NCI-H2196 treated with DMSO at 0.1 percent for 48 hours (cell line): ENCODE data around the gene NRG3.

Source experiments
- DNase-seq: peaks from one replicate; lab custom pipeline; 2025; ENCODE audit not compliant: unreplicated experiment; lab: John Stamatoyannopoulos, UW

NRG3 gene

GRCh38 chr10:82453678-82454293, 578.8 kb downstream of the NRG3 start:
- no peak for DNase-seq

GRCh38 chr10:82462910-82463551, 588.0 kb downstream of the NRG3 start:
- DNase-seq, result no peak

- DNase-seq, result no peak
Measured at GRCh38 chr10:82463614-82464013, 588.6 kb downstream of the NRG3 start.

- DNase-seq, result no peak
Measured at GRCh38 chr10:82464191-82464818, 589.3 kb downstream of the NRG3 start.

GRCh38 chr10:82464966-82465365, 590.0 kb downstream of the NRG3 start:
- no peak for DNase-seq

- DNase-seq, result no peak
Measured at GRCh38 chr10:82468453-82468852, 593.5 kb downstream of the NRG3 start.

- no peak for DNase-seq
Measured at GRCh38 chr10:82472406-82473335, 597.7 kb downstream of the NRG3 start.

GRCh38 chr10:82477776-82478175, 602.8 kb downstream of the NRG3 start:
- no peak for DNase-seq

GRCh38 chr10:82492647-82493046, 617.7 kb downstream of the NRG3 start:
- no peak for DNase-seq

GRCh38 chr10:82496114-82496513, 621.1 kb downstream of the NRG3 start:
- no peak for DNase-seq

GRCh38 chr10:82497439-82497838, 622.4 kb downstream of the NRG3 start:
- DNase-seq, result no peak

- no peak for DNase-seq
Measured at GRCh38 chr10:82498976-82499375, 624.0 kb downstream of the NRG3 start.

GRCh38 chr10:82505009-82505408, 630.0 kb downstream of the NRG3 start:
- DNase-seq, result no peak

- no peak for DNase-seq
Measured at GRCh38 chr10:82506680-82507376, 631.8 kb downstream of the NRG3 start.

- DNase-seq, result no peak
Measured at GRCh38 chr10:82515256-82515655, 640.3 kb downstream of the NRG3 start.

- no peak for DNase-seq
Measured at GRCh38 chr10:82529062-82529461, 654.1 kb downstream of the NRG3 start.

GRCh38 chr10:82535457-82535856, 660.5 kb downstream of the NRG3 start:
- no peak for DNase-seq

GRCh38 chr10:82536668-82537067, 661.7 kb downstream of the NRG3 start:
- no peak for DNase-seq

- DNase-seq, result no peak
Measured at GRCh38 chr10:82538272-82538671, 663.3 kb downstream of the NRG3 start.

- no peak for DNase-seq
Measured at GRCh38 chr10:82543631-82544030, 668.6 kb downstream of the NRG3 start.

- DNase-seq, result no peak
Measured at GRCh38 chr10:82544377-82544776, 669.4 kb downstream of the NRG3 start.
